GM21526 (cell line): ENCODE results near the gene FRZB.

ENCODE experiments used
- ATAC-seq: cut with Tn5 transposase; IDR thresholded peaks from one replicate; pipeline ENCODE4 v1.9.1; 2021; ENCODE audit warnings: moderate library complexity; ENCODE audit not compliant: unreplicated experiment, low FRiP score

The FRZB gene

DNA sequence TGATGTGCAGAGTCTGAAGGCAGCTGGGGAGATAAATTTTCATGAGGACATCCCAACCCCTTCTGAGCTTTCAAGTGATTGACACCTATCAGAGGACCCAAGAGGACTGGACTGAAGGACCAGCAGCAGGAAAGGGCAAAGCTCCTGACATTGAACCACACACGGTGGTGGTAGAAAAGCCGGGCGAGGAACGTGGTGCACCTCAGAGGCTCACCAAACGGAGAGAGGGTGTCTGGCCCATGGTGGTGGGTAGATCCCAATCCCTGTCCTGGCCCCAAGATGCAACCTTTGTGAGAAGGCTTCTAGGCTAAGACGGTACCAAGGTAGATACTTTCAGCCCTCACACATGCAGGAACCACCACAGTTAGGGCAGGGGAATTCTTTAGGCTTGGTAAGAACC lies 52.1 kb downstream of the FRZB start:
- ATAC-seq: no peak

DNA sequence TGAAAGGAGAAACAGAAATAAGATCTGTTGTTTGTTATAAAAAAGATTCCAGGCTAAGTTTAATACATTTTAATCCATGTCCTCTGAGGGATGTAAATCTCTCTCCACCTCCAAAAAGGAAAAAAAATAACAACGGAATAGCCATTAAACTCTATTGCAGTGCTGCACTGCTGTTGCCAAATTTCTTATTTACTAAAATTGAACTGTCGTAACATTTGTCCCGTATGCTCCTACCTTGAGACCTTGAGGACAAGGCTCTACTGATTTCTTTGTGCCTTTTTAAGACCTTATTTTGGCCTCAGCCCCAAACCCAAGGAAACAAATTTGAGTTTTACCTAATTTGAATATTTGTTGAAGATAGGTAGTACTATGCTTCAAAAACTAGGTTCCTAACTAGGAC lies 56.4 kb downstream of the FRZB start:
- no peak for ATAC-seq

DNA sequence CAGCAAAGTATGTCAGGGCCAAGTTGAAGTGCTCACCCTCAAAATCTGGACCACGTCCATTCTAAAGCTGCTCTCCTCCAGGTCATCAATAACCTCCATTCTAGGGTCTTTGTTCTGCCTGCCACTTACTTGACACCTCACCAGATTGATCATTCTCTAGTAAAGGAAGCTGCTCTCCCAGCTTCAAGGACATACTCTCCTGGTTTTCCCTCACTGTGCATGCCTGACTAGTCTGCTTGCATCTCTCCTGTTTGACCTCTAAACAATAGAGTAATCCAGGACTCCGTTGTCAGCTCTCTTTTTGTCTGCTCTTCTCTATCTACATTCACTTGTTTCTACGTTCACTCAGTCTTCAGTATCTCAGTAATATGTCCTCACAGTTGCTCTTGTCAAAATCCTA lies 59.1 kb downstream of the FRZB start:
- ATAC-seq: no peak

DNA sequence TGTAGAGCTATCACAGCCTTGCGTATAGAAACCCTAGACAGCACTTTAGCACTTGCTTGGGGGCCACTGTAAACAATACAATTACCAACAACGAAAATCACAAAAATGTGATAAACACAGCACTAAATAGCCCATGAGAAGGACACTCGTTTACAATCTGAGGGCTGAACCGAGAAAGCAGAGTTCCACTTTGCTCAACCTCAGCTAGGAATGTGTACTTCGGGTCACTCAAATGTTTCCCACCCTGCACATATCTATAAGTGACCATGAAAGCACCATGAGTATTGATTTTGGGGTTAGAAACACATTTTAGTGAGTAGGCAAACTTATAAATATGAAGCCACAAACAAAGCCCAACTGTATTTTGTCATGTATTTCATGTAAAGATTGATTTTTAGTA lies 62.3 kb downstream of the FRZB start:
- no peak for ATAC-seq

DNA sequence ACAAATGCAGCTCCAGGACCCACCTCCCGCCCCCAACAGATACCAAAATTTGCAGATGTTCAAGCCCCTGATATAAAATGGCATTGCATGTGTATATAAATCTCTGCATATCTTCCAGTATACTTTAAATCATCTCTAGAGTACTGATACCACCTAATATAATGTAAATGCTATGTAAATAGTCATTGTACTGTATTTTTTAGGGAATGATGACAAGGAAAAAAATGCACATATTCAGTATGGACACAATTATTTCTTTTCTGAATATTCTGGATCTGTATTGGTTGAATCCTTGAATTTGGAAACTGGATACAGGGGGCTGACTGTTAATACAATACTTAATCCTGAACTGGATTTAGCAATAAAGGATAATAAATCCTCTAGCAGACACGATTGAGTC lies 67.7 kb downstream of the FRZB start:
- ATAC-seq: no peak

DNA sequence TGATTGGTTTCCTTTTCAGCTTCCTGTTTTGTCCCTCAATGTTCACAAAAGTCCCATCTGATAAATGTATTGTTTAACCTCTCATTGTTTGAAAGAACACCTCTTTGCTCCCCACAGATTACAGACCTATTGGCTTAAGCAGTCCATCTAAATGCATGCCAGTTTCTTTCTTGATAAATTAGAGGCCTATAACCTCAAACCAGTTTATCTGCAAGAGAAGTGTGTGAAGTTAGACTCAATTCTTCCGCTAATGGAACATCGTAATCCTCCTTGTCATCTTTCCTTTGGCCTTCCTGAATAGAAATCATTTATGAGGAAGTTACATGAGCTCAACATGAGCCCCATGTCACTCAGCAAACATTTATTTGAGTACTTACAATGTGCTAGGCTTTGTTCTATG lies 74.0 kb downstream of the FRZB start:
- no peak for ATAC-seq

DNA sequence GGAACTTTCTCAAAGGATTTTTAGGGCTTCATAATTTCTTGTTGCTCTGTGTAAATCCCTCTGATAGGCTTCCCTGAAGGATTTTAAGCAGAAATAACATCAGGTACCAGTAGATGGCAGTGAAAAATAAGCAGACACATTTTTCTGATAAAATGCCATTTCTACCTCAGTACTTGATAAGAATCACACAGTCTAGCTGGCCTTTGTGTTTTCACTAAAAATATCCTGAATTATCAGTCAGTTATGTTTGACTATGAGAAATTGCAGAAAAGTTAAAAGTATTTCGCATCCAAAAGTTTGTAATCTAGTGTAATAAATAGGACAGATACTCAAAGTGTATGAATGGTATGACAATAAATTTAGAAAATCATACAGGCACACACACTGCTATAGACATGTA lies 81.7 kb downstream of the FRZB start:
- ATAC-seq: no peak

DNA sequence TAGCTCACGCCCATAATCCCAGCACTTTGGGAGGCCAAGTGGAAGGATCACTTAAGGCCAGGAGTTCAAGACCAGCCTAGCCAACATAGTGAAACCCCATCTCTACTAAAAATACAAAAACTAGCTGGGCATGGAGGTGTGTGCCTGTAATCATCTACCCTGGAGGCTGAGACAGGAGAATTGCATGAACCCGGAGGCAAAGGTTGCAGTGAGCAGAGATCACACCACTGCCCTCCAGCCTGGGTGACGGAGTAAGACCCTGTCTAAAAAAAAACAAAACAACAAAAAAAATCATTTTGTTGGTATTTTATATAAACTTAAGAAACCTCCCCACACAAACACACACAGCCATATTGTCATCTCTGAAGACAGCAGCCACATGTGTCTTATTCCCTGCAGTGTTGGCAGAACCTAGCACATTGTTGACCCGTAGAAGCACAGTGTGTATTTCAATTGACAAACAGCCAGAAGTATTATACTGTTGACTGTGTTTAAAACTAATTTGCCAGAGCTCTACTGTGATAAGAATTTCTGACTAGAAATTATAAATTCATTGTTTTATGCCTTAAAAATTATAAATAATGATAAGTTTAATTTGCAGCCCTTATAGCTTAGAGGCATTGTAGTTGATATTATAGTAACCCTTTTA lies 82.3 kb downstream of the FRZB start:
- no peak for ATAC-seq
